GM23338 (cell line): Measurements from ENCODE around the gene KCNMA1. TPM values are rescaled to one million over a fixed set of nuclear protein-coding genes. Genes with fewer than 3 reads are reported as not detected.

Experiments used
- ATAC-seq: fragments of 200-7000 bp; cut with Tn5 transposase; 3 replicates; pipeline ENCODE4 v1.9.1; 2020
- DNase-seq: peaks from one replicate; pipeline ENCODE4 v3.0.0-alpha.2; 2015; ENCODE audit warnings: low spot score
- H2AFZ ChIP-seq: fragments of 200-600 bp; sonication (generic); 2 replicates; pipeline ENCODE4 v1.8.0; 2016; ENCODE audit warnings: antibody characterized with exemption, mild to moderate bottlenecking, moderate library complexity
- H3F3A ChIP-seq: fragments of 200-600 bp; sonication (generic); replicated peaks from 2 replicates; pipeline ENCODE4 v1.8.0; 2017; ENCODE audit warnings: antibody characterized with exemption, mixed run types, low read depth
- H3K27ac ChIP-seq: fragments of 200-600 bp; sonication (generic); 2 replicates; pipeline ENCODE4 v1.6.1; 2016; ENCODE audit warnings: low read depth
- H3K27me3 ChIP-seq: fragments of 200-600 bp; sonication (generic); 2 replicates; pipeline ENCODE4 v1.8.0; 2016; ENCODE audit warnings: mild to moderate bottlenecking, mixed run types, moderate library complexity; ENCODE audit not compliant: insufficient read depth
- H3K36me3 ChIP-seq: fragments of 200-600 bp; sonication (generic); 2 replicates; pipeline ENCODE4 v1.8.0; 2016; ENCODE audit warnings: mild to moderate bottlenecking; ENCODE audit not compliant: insufficient read depth
- H3K4me1 ChIP-seq: fragments of 200-600 bp; sonication (generic); 2 replicates; pipeline ENCODE4 v1.8.0; 2016; ENCODE audit warnings: mild to moderate bottlenecking, moderate library complexity; ENCODE audit not compliant: insufficient read depth
- H3K4me2 ChIP-seq: fragments of 200-600 bp; sonication (generic); 2 replicates; pipeline ENCODE4 v1.7.1; 2017; ENCODE audit warnings: mixed run types
- H3K4me3 ChIP-seq: fragments of 200-600 bp; sonication (generic); 2 replicates; pipeline ENCODE4 v1.6.1; 2016; ENCODE audit warnings: mixed run types
- H3K79me2 ChIP-seq: fragments of 200-600 bp; sonication (generic); replicated peaks from 2 replicates; pipeline ENCODE4 v1.8.0; 2017; ENCODE audit warnings: mild to moderate bottlenecking; ENCODE audit not compliant: insufficient read depth
- H3K9me2 ChIP-seq: fragments of 200-600 bp; sonication (generic); 2 replicates; pipeline ENCODE4 v1.8.0; 2017; ENCODE audit not compliant: insufficient read depth
- H4K20me1 ChIP-seq: fragments of 200-600 bp; sonication (generic); replicated peaks from 2 replicates; pipeline ENCODE4 v1.8.0; 2017; ENCODE audit warnings: mild to moderate bottlenecking; ENCODE audit not compliant: insufficient read depth
- H3K27ac Mint-ChIP-seq: 2 replicates; pipeline ENCODE4 v1.8.0; 2020; ENCODE audit warnings: inconsistent platforms, mild to moderate bottlenecking, moderate library complexity, mixed read lengths
- H3K27me3 Mint-ChIP-seq: 3 replicates; pipeline ENCODE4 v1.8.0; 2022; ENCODE audit warnings: low read depth, mild to moderate bottlenecking, moderate library complexity, mixed read lengths, inconsistent platforms; ENCODE audit not compliant: insufficient read depth, poor library complexity
- H3K36me3 Mint-ChIP-seq: 3 replicates; pipeline ENCODE4 v1.8.0; 2021; ENCODE audit warnings: low read depth, mild to moderate bottlenecking, inconsistent platforms, moderate library complexity, mixed read lengths
- H3K4me1 Mint-ChIP-seq: 3 replicates; pipeline ENCODE4 v1.8.0; 2020; ENCODE audit warnings: mild to moderate bottlenecking, inconsistent platforms, mixed read lengths
- H3K4me3 Mint-ChIP-seq: 3 replicates; pipeline ENCODE4 v1.8.0; 2021; ENCODE audit warnings: moderate library complexity, mild to moderate bottlenecking, inconsistent platforms, mixed read lengths
- H3K9me3 Mint-ChIP-seq: 3 replicates; pipeline ENCODE4 v1.8.0; 2020; ENCODE audit warnings: moderate library complexity, mild to moderate bottlenecking, inconsistent platforms, mixed read lengths
- CREB1 ChIP-seq: fragments of 250-450 bp; sonication (Bioruptor Pico); IDR thresholded peaks from 2 replicates; pipeline ENCODE4 v1.5.0; 2020; ENCODE audit warnings: low read depth, mild to moderate bottlenecking, moderate library complexity
- EZH2 ChIP-seq: fragments of 200-600 bp; sonication (generic); IDR thresholded peaks from one replicate; pipeline ENCODE4 v1.8.0; 2017; ENCODE audit warnings: antibody characterized with exemption, mild to moderate bottlenecking, low read depth; ENCODE audit not compliant: unreplicated experiment
- EZH2phosphoT487 ChIP-seq: fragments of 200-600 bp; sonication (generic); IDR thresholded peaks from one replicate; pipeline ENCODE4 v1.8.1; 2018; ENCODE audit warnings: antibody characterized with exemption; ENCODE audit not compliant: unreplicated experiment
- JUNB ChIP-seq: IDR thresholded peaks from one replicate; pipeline ENCODE4 v1.6.1; 2016; ENCODE audit warnings: antibody characterized with exemption; ENCODE audit not compliant: unreplicated experiment
- NANOG ChIP-seq: IDR thresholded peaks from 2 replicates; pipeline ENCODE4 v1.6.1; 2016; ENCODE audit warnings: antibody characterized with exemption, borderline replicate concordance
- POLR2AphosphoS5 ChIP-seq: IDR thresholded peaks from 2 replicates; pipeline ENCODE4 v1.6.1; 2016; ENCODE audit warnings: antibody characterized with exemption, low read depth
- STAT1 ChIP-seq: IDR thresholded peaks from one replicate; pipeline ENCODE4 v1.6.1; 2016; ENCODE audit warnings: antibody characterized with exemption; ENCODE audit not compliant: unreplicated experiment
- ZNF114 ChIP-seq: fragments of 250-450 bp; sonication (Bioruptor Pico); IDR thresholded peaks from 2 replicates; pipeline ENCODE4 v1.5.0; 2020; ENCODE audit warnings: mild to moderate bottlenecking, moderate library complexity
- ZNF331 ChIP-seq: fragments of 250-450 bp; sonication (Bioruptor Pico); IDR thresholded peaks from 2 replicates; pipeline ENCODE4 v1.5.0; 2020; ENCODE audit warnings: low read depth, mild to moderate bottlenecking, moderate library complexity
- long read RNA-seq: library from polyadenylated mRNA; unstranded; transcript quantifications from one replicate; pipeline ENCODE4 v2.0.0, GENCODE V29; 2020; ENCODE audit not compliant: unreplicated experiment
- polyA plus RNA-seq: library from polyadenylated mRNA; unstranded; fragments of >200 nt; fragmentation: Nextera tagmentation; extraction: Ambion mirVana; gene quantifications from 2 replicates; pipeline ENCODE4 v1.2.1, GENCODE V29; 2016
- total RNA-seq: library from RNA; depleted of rRNA; stranded (reverse); fragments of >200 nt; shearing (Covaris generic); gene quantifications from 2 replicates; pipeline ENCODE4 v1.2.3, GENCODE V29; 2014; rRNA removed
- TF ChIP-seq, protein P1 (sequence below): IDR thresholded peaks from 2 replicates; pipeline ENCODE4 v1.6.1; 2016; ENCODE audit warnings: antibody characterized with exemption
- TF ChIP-seq, protein P2 (sequence below): IDR thresholded peaks from one replicate; pipeline ENCODE4 v1.6.1; 2018; ENCODE audit warnings: antibody characterized with exemption; ENCODE audit not compliant: unreplicated experiment
- TF ChIP-seq, protein P3 (sequence below), 2 experiments: fragments of 200-600 bp in 1 of 2; sonication (generic) in 1 of 2; conservative IDR thresholded peaks; 2 replicates each; pipeline versions ENCODE4 v1.5.1 to v1.6.1; 2016 to 2017; ENCODE audit warnings: antibody characterized with exemption in 2 of 2, low read depth in 2 of 2, mild to moderate bottlenecking in 2 of 2, moderate library complexity in 1 of 2
- TF ChIP-seq, protein P4 (sequence below): fragments of 250-450 bp; sonication (Bioruptor Pico); IDR thresholded peaks from 2 replicates; pipeline ENCODE4 v1.5.0; 2020; ENCODE audit warnings: mild to moderate bottlenecking, moderate library complexity

KCNMA1 gene
- total RNA-seq (8.2 and 8.9 TPM in 2 replicates), polyA plus RNA-seq (8.7 and 9.0 TPM in 2 replicates)
- long read RNA-seq, partial matches to known transcripts: 0 of 1 reads
- long read RNA-seq, other reads (novel, unspliced or antisense): 0 of 1 reads

DNA sequence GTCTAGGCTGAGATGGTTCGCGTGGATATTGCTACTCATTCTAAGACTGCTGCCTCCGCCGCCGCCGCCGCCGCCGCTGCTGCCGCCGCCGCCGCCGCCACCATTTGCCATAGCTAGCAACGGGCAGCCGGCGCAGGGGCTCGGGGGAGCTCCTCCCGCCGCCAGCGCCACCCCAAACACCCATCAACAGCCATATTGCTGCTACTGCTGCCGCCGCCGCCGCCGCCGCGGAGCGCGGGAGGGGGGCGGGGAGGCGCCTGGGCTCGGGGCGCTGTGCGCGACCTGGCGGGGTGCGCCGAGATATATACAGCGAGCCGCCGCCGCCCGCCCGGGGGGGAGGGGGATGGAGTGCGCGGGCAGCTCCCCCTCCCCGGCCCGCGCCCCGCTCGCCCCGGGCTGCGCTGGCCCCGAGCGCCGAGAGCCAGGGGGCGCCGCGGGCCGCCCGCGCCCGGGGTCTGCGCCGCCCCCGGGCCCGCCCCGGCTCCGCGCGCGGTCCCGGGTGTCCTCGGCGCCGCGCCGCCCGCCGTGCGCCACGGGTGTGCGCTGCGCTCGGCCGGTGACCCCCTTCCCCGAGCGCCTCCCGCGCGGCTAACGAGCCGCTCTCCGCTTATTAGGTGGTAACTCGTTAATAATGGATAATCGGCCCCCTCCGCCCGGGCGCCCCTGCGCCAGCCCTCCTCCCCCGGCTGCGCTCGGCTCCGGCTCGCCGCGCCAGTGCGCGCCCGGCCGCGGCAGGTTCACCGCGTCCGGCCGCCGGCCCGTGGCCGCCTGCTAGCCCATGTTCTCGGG is at the start of gene KCNMA1:
Gene KCNMA1 (minus strand): TSS at position 277 of the 789 bp plus-strand sequence.
- peak within 1 kb of the TSS; percentile 100 for H2AFZ ChIP-seq
- Mint-ChIP-seq H3K36me3 (no peaks in the 10 kb centered on the region), H3K27me3 (peaks cover 67% of the 10 kb centered on the region), H3K27ac (no peak within 1 kb of the TSS), H3K4me1 (peaks cover 29% of the 10 kb centered on the region; the same call in 2 of the 3 replicates), H3K4me3 (peak within 1 kb of the TSS; percentile 93), H3K9me3 (no peaks in the 10 kb centered on the region; the same call in 2 of the 3 replicates)
- DNase-seq (peak; percentile 68), ATAC-seq (peak; percentile 18)
- no peaks in the 10 kb centered on the region for H3K9me2 ChIP-seq
- TF ChIP-seq, protein P1, sequence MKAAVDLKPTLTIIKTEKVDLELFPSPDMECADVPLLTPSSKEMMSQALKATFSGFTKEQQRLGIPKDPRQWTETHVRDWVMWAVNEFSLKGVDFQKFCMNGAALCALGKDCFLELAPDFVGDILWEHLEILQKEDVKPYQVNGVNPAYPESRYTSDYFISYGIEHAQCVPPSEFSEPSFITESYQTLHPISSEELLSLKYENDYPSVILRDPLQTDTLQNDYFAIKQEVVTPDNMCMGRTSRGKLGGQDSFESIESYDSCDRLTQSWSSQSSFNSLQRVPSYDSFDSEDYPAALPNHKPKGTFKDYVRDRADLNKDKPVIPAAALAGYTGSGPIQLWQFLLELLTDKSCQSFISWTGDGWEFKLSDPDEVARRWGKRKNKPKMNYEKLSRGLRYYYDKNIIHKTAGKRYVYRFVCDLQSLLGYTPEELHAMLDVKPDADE: no peak
- no peak for TF ChIP-seq ZNF114 (CRISPR knock-in tag)
- TF ChIP-seq ZNF331: no peak
- TF ChIP-seq EZH2phosphoT487: no peak
- TF ChIP-seq, protein P2, sequence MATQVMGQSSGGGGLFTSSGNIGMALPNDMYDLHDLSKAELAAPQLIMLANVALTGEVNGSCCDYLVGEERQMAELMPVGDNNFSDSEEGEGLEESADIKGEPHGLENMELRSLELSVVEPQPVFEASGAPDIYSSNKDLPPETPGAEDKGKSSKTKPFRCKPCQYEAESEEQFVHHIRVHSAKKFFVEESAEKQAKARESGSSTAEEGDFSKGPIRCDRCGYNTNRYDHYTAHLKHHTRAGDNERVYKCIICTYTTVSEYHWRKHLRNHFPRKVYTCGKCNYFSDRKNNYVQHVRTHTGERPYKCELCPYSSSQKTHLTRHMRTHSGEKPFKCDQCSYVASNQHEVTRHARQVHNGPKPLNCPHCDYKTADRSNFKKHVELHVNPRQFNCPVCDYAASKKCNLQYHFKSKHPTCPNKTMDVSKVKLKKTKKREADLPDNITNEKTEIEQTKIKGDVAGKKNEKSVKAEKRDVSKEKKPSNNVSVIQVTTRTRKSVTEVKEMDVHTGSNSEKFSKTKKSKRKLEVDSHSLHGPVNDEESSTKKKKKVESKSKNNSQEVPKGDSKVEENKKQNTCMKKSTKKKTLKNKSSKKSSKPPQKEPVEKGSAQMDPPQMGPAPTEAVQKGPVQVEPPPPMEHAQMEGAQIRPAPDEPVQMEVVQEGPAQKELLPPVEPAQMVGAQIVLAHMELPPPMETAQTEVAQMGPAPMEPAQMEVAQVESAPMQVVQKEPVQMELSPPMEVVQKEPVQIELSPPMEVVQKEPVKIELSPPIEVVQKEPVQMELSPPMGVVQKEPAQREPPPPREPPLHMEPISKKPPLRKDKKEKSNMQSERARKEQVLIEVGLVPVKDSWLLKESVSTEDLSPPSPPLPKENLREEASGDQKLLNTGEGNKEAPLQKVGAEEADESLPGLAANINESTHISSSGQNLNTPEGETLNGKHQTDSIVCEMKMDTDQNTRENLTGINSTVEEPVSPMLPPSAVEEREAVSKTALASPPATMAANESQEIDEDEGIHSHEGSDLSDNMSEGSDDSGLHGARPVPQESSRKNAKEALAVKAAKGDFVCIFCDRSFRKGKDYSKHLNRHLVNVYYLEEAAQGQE: no peak
- TF ChIP-seq, protein P3, sequence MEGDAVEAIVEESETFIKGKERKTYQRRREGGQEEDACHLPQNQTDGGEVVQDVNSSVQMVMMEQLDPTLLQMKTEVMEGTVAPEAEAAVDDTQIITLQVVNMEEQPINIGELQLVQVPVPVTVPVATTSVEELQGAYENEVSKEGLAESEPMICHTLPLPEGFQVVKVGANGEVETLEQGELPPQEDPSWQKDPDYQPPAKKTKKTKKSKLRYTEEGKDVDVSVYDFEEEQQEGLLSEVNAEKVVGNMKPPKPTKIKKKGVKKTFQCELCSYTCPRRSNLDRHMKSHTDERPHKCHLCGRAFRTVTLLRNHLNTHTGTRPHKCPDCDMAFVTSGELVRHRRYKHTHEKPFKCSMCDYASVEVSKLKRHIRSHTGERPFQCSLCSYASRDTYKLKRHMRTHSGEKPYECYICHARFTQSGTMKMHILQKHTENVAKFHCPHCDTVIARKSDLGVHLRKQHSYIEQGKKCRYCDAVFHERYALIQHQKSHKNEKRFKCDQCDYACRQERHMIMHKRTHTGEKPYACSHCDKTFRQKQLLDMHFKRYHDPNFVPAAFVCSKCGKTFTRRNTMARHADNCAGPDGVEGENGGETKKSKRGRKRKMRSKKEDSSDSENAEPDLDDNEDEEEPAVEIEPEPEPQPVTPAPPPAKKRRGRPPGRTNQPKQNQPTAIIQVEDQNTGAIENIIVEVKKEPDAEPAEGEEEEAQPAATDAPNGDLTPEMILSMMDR (conservative IDR thresholded peaks at IDR 0.05; ENCODE audit: low read depth in 2 of 2): no peak
- no peak for TF ChIP-seq STAT1
- no peak for TF ChIP-seq POLR2AphosphoS5
- no peak for TF ChIP-seq NANOG
- TF ChIP-seq JUNB: no peak
- no peak for TF ChIP-seq EZH2
- TF ChIP-seq, protein P4, sequence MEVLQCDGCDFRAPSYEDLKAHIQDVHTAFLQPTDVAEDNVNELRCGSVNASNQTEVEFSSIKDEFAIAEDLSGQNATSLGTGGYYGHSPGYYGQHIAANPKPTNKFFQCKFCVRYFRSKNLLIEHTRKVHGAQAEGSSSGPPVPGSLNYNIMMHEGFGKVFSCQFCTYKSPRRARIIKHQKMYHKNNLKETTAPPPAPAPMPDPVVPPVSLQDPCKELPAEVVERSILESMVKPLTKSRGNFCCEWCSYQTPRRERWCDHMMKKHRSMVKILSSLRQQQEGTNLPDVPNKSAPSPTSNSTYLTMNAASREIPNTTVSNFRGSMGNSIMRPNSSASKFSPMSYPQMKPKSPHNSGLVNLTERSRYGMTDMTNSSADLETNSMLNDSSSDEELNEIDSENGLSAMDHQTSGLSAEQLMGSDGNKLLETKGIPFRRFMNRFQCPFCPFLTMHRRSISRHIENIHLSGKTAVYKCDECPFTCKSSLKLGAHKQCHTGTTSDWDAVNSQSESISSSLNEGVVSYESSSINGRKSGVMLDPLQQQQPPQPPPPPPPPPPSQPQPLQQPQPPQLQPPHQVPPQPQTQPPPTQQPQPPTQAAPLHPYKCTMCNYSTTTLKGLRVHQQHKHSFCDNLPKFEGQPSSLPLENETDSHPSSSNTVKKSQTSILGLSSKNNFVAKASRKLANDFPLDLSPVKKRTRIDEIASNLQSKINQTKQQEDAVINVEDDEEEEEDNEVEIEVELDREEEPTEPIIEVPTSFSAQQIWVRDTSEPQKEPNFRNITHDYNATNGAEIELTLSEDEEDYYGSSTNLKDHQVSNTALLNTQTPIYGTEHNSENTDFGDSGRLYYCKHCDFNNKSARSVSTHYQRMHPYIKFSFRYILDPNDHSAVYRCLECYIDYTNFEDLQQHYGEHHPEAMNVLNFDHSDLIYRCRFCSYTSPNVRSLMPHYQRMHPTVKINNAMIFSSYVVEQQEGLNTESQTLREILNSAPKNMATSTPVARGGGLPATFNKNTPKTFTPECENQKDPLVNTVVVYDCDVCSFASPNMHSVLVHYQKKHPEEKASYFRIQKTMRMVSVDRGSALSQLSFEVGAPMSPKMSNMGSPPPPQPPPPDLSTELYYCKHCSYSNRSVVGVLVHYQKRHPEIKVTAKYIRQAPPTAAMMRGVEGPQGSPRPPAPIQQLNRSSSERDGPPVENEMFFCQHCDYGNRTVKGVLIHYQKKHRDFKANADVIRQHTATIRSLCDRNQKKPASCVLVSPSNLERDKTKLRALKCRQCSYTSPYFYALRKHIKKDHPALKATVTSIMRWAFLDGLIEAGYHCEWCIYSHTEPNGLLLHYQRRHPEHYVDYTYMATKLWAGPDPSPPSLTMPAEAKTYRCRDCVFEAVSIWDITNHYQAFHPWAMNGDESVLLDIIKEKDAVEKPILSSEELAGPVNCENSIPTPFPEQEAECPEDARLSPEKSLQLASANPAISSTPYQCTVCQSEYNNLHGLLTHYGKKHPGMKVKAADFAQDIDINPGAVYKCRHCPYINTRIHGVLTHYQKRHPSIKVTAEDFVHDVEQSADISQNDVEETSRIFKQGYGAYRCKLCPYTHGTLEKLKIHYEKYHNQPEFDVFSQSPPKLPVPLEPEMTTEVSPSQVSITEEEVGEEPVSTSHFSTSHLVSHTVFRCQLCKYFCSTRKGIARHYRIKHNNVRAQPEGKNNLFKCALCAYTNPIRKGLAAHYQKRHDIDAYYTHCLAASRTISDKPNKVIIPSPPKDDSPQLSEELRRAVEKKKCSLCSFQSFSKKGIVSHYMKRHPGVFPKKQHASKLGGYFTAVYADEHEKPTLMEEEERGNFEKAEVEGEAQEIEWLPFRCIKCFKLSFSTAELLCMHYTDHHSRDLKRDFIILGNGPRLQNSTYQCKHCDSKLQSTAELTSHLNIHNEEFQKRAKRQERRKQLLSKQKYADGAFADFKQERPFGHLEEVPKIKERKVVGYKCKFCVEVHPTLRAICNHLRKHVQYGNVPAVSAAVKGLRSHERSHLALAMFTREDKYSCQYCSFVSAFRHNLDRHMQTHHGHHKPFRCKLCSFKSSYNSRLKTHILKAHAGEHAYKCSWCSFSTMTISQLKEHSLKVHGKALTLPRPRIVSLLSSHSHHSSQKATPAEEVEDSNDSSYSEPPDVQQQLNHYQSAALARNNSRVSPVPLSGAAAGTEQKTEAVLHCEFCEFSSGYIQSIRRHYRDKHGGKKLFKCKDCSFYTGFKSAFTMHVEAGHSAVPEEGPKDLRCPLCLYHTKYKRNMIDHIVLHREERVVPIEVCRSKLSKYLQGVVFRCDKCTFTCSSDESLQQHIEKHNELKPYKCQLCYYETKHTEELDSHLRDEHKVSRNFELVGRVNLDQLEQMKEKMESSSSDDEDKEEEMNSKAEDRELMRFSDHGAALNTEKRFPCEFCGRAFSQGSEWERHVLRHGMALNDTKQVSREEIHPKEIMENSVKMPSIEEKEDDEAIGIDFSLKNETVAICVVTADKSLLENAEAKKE (CRISPR knock-in tag): no peak
- no peak for TF ChIP-seq CREB1 (CRISPR knock-in tag)
- H3K27ac ChIP-seq: no peak within 1 kb of the TSS
- peaks cover 63% of the 10 kb centered on the region for H3K27me3 ChIP-seq
- H3F3A ChIP-seq: peaks cover 9% of the 10 kb centered on the region; the same call in 1 of the 2 replicates
- peak within 1 kb of the TSS; percentile 91 for H3K4me3 ChIP-seq
- H3K4me1 ChIP-seq: peaks cover 24% of the 10 kb centered on the region
- H3K79me2 ChIP-seq: peaks cover 11% of the 10 kb centered on the region
- no peaks in the 10 kb centered on the region for H3K36me3 ChIP-seq
- peaks cover 6% of the 10 kb centered on the region; the same call in 1 of the 2 replicates for H4K20me1 ChIP-seq
- H3K4me2 ChIP-seq: peak within 1 kb of the TSS; percentile 94
